GM18526 (cell line): Measurements from ENCODE around the gene PLD5.

ENCODE experiments used
- POLR2A ChIP-seq: IDR thresholded peaks from 3 replicates; pipeline ENCODE4 v1.6.1; 2011; ENCODE audit not compliant: insufficient read length; ENCODE audit errors: extremely low read depth

The PLD5 gene

DNA sequence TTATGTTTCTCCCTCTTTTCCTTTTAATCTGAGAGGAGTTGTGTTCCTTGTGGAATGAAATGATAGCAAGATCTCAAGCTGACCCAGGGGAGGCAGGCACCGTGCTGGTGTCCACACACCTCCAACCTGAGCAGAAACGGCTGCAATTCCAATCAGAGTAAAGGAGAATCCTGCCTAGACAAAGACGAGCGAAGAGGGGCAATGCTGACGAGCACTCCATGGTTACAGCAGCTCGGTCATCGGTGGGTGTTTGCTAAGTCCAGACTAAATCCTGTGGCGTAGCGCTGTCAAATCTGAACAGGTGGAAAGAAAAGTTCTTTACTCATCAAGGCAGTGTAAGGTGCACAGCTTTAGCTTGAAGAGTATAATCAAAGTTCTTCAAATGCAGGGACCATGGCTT is 74.8 kb downstream of the PLD5 start:
- no peak for TF ChIP-seq POLR2A

DNA sequence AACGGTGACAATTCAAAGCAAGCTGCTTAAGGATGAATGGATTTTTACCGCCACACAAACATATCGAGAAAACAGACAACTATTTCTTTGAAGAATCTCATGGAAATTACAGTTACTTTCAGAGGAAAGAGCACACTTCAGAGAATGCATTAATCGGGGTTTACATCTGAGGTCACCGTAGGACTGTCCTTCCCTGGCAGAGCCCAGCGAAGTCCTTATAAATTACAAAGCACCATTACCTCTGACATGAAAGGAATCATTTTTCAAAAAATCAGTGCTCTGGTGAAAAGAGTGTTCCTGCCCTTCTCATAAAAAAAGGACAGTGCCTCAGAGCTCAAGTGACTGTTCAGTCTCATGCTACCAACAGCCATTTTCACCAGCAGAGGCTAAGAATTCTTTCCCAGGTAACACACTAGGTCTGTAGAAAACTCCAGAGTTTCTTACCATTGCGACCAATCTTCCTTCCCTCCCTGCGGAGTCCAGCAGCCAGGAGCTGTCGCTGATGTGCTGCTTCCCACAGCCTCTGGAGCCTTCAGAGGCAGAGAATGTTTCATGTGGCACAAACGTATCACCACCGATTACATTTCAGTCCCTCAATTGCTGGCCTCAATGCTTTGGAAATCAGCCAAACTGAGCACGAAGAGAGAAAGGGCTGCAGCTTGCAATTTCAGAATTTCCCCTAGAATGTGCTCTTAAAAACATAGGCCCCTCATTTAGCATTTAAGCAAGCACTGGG is 75.4 kb downstream of the PLD5 start:
- TF ChIP-seq POLR2A = no peak

DNA sequence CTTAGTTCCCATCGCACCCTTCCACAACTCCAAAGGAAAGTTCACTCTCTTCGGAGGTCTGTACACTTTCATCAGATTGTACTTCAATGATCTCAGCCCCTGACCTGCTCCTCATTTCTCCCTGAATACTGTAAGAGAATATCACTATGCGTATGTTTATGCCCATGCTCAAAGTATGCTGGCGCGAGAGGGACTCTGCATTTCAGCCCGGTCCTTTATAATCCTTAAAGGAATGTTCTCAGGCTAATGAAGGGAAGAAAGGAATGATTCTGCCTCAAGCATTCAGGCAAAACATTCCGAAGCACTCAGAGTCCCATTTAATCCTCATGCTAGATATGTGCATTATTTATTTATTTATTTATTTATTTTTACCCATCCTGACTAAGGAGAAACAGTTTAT is 76.8 kb downstream of the PLD5 start:
- no peak for TF ChIP-seq POLR2A

DNA sequence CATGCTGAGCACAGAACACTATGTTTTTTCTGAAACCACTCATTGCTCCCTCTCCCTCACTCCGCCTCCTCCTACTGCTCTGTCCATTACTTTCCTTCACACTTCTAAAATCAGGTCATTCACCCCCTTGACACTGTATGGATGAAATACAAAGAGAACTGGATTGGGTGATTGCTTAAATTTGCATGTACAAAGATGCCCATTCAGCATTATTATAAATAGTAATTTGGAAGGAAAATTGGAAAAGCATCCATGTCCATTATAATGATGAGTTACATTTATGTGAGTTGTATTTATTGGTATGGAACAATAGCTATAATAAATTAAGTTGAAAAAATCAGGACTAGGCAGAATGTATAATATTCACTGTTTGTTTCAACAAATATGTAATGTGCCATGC is 83.7 kb downstream of the PLD5 start:
- TF ChIP-seq POLR2A = no peak

DNA sequence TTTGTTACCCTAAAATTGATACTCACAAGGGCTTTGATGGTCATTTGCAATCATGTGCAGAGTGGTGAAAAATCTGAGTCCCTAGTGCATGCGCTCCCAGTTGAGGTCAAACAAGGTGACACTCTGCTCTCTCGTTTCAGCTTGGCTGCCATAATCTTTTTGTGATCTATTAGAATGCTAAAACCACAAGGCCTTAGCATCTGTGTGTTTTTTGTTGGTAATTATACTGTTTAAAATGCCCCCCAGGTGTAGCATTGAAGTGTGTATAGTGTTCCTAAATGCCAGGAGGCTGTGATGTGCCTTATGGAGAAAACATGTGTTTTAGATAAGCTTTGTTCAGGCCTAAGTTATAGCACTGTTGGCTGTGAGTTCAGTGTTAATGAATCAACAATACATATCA is 89.3 kb downstream of the PLD5 start:
- no peak for TF ChIP-seq POLR2A

DNA sequence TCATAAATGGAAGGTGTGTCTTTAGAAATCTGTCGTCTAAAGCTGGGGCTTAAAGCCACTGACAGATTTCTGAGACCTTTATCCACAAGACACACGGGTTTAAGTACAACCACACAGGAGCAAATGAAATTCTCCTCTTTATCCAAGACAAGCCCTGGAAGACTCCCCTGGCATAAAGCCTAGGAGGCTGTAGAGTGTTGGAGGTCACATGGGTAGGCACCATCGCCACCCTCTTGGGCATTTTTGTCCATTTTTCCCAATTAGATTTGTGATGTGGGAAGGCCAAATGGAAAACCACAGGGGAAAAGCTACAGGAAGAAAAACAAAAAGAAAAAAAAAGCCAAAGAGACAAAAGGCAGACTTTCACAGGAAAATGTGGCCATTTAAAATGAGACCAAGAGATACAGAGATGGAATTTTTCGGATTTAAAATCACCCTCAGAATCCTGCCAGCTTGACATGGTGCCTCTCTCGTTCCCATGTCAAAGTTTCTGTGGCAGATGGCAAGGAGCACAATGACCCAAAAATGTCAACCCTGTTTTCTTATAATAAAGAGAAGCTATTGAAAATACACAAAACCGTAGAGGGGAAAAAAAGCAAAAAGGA is 91.9 kb downstream of the PLD5 start:
- no peak for TF ChIP-seq POLR2A

DNA sequence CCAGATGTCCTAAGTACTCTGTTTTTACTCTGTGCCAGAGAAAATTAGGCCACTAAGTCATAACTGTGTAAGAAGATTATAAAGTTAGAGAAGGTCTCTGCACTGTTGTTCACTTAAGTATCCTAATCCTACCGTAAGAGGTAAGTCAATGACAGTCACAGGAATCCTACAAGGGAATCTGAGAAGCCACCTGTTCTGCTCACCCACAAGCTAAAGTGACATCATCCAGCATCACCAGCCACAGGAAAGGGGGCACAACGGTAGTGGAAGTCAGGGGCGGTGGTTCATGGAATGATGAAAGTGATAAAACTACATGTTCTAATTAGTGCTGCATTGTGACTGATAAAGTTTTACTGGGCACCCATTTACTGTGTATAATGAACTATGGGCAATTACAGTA is 92.7 kb downstream of the PLD5 start:
- no peak for TF ChIP-seq POLR2A

DNA sequence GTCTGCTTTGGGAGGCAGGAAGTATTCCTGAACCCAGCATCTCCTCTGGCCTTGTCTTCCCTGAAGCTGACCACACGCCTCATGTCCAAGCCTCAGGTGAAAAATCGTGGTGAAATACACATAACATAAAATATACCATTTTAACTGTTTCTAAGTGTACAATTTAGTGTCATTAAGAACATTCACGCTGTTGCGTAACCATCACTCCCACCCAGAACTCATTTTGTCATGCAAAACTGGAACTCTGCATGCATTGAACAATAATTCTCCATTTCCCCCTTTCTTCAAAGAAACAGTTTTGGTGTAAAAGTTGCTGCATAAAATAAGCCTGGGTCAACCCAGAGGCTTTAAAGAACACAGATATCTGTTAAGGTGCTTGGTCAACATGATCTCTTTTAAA is 93.5 kb downstream of the PLD5 start:
- TF ChIP-seq POLR2A = no peak

DNA sequence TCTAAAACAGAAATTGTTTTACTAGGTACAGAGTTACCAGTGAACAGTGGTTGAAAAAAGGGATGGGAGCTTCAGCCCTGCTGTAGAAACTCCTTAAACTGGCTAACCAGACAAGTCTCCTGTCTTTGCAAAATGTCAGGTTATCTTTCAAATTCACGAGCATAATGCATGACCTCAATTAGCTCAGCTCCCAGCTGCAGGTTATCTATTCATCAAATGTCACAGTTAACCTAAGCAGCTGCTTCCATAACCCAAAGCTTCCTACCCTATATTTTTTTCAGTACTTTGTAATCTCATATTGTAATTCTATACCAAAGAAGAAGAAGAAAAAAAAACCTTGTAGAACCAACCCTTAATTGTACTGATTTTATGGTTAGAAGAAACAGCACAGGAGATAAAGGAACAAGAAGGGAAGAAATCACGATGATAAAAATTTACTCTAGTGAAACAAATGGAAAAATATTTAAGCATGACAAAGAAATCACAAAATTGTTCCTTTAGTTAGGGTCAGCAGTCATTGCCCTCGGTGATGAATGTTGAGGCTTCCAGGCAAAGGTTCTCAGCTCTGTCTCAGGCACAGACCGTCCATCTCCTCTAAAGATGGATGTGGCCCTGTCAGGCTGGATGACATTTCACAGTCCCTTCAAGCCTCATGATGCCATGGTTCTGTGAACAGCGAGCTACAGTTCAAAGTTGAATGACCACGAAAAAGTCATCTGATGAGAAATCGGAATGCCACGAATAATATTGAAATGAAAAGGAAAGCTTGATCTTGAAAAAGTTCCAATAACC is 95.9 kb downstream of the PLD5 start:
- TF ChIP-seq POLR2A = no peak

DNA sequence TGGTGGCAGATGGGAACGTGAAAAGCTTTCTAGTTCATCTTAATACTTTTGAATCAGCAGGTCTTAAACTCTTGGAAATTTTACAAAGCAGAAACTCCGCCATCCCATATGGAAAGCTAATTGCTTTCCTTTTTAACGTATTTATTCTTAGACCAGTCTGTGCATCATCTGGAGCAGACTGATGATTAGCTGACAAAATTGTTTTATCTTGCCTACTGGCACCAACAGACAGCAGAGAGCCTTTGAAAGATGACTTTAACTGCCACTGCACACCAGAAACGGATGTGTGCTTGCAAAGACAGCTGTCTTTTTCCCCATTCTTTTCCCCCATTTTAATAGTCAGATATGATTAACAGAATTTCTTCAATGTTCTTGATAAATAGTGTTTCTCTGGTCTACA is 97.0 kb downstream of the PLD5 start:
- TF ChIP-seq POLR2A = no peak

DNA sequence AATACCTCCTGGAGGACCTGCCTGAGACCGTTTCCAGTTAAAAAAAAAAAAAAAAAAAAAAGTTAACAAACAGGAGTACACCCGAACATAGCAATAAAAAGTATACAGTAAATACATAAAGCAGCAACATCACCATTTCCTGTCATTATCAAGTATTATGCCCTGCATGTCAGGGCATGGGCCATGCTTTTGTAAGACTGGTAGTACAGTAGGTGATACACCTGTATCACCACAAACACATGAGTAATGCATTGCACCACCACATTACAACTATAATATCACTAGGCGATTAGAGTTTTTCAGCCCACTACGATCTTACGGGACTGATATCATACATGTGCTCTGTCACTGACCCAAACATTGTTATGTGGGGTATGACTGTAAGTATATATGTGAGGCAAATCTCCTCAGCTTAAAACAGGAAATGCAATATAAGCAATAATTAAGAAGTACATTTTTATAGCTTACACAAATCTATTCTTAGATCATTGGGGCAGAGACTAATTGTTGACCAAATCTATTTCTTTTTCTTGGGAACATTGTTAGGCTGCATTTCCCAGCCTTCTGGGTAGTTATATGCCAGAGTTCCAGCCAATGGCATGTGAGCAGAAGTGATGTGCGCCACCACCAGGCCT is 98.1 kb downstream of the PLD5 start:
- no peak for TF ChIP-seq POLR2A

DNA sequence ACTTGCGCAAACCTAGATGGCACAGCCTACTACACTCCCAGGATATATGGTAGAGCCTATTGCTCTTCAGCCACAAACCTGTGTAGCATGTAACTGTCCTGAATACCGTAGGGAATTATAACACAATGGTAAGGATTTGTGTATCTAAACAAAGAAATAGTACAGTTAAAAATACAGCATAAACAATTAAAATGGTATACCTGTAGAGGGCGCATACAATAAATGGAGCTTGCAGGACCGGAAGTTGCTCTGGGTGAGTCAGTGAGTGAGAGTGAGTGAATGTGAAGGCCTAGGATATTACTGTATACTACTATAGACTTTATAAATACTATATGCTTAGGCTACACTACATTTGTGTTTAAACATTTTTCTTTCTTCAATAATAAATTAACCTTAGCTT is 99.3 kb downstream of the PLD5 start:
- TF ChIP-seq POLR2A = no peak

DNA sequence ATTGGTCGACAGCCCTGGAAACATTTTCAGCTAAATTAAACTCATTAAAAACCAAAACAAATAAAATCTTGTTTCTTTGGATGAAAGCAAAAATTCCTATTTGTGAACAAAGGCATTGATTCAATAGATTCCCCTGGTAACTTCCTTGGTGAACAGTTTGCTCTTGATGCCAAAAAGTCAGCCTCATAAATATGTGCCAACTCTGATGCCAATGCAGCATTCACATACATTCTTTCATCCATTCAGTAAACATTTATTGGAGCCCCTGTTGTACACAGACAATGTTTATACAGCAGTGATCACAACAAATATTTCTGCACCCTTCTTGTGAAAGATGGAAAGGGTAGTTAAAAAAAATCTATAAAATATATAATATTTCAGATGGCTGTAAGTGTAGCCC is 107.8 kb downstream of the PLD5 start:
- TF ChIP-seq POLR2A = no peak

DNA sequence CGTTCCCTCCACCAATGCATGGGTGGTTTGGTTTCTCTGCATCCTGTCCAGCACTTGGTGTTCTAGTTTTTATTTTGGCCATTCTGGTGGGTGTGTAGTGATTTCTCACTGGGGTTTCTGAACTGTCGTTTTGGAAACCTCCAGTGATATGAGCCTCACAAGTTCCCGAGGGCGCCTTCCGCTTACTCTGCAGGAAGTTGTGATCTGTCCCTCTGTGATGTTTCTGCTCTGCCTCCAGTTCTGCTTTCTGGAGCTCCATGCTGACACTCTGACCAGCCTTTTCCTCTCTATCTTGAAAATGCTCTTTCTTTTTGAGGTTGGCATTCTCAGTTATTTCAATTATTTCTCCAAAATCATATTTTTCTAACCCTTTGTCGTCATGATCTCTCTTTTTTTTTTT is 111.6 kb downstream of the PLD5 start:
- TF ChIP-seq POLR2A = no peak

DNA sequence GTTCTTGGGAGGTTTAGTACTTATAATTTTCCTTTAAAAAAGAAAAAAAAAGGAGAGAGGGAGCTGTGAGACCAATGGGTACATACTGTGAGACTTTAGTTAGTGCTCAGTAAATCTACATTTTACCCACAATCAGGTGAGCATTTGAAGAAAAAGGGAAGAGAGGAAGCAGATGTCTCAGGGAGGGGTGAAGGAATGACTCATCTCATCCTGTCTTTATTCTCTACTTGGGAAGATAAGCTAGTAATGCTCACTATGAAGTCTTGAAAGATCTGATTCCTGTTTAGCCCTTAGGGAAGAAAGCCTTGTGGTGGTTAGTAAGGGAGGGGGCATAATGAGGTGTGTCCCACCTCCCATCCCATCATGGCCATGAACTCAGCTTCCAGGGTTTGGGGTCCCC is 112.6 kb downstream of the PLD5 start:
- no peak for TF ChIP-seq POLR2A

DNA sequence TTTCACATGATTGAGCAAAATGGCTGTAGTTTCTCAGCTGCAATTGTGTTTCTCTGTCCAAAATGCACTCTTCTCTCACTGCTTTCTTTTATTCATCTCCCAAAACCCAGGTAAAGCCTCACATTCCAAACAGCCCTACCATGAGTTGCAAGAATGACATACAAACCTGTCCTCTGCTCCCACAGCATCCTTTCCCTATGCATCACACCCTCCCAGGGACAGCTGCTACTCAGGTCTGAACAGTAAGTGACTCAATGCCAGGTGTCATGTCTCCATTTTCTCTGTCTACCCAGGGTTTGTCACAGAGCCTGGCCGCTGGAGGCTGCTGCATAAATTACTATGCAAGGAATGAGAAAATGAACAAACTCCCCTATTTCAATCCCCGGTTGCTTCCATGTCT is 118.5 kb downstream of the PLD5 start:
- TF ChIP-seq POLR2A = no peak
